RWPE1 (cell line): ENCODE measurements around the gene LRRC36.

Experiments
- CTCF ChIA-PET: fragments of 350-600 bp; sonication (Branson Sonifier 250); formaldehyde crosslinking; extraction: SDS; loops from one replicate; lab custom pipeline; 2021; lab: Yijun Ruan, JAX
- POLR2A ChIA-PET: fragments of 400-600 bp; formaldehyde crosslinking; extraction: SDS; loops from one replicate; lab custom pipeline; 2020; ENCODE audit warnings: antibody characterized with exemption; ENCODE audit not compliant: low non-redundant PET; lab: Yijun Ruan, JAX
- DNase-seq: peaks from one replicate; pipeline ENCODE4 v3.0.0; 2012; ENCODE audit warnings: low spot score
- H3K27ac ChIP-seq: fragments of 450-650 bp; 2 replicates; pipeline ENCODE4 v1.5.1; 2017
- CTCF ChIP-seq: fragments of 450-650 bp; conservative IDR thresholded peaks from 2 replicates; pipeline ENCODE4 v1.5.1; 2017; ENCODE audit warnings: low read depth, mild to moderate bottlenecking

LRRC36 gene

GRCh38 chr16:67421030-67421429, 94.4 kb downstream of the LRRC36 start:
- ChIA-PET POLR2A (no interaction called here), CTCF (interaction anchor here (0.6 kb wide), 1 partner anchor 73 kb away, joined by 3 read pairs; no protein-coding TSS in a partner anchor)
- TF ChIP-seq CTCF = no peak
- no peak overlapping the region for H3K27ac ChIP-seq
- DNase-seq = no peak

- no peak for DNase-seq
- ChIA-PET POLR2A (no interaction called here), CTCF (no interaction called here)
- no peak for TF ChIP-seq CTCF
- no peak overlapping the region for H3K27ac ChIP-seq
These were observed 96.4 kb downstream of the LRRC36 start for GRCh38 chr16:67423015-67423414.

GRCh38 chr16:67423611-67424260, 97.1 kb downstream of the LRRC36 start:
- ChIA-PET CTCF (interaction anchor here (0.7 to 1.1 kb wide), 3 partner anchors 42 to 73 kb away, joined by 3 to 6 read pairs (median 3); no protein-coding TSS in a partner anchor), POLR2A (no interaction called here)
- H3K27ac ChIP-seq = no peak overlapping the region

GRCh38 chr16:67424261-67424615, 97.6 kb downstream of the LRRC36 start:
- POLR2A ChIA-PET = no interaction called here

More at GRCh38 chr16:67423611-67424260, 97.1 kb downstream of the LRRC36 start:
- no peak for TF ChIP-seq CTCF
- DNase-seq = no peak

GRCh38 chr16:67425061-67425460, 98.4 kb downstream of the LRRC36 start:
- no peak for TF ChIP-seq CTCF
- ChIA-PET CTCF (interaction anchor here (0.6 to 1.2 kb wide), 5 partner anchors 9 to 1044 kb away, joined by 3 to 4 read pairs (median 3); partner anchors contain the start of gene ZDHHC1), POLR2A (no interaction called here)
- H3K27ac ChIP-seq = no peak overlapping the region
- no peak for DNase-seq

More at GRCh38 chr16:67424261-67424615, 97.6 kb downstream of the LRRC36 start:
- DNase-seq = no peak
- CTCF ChIA-PET = interaction anchor here (0.7 to 1.1 kb wide), 2 partner anchors 8 to 42 kb away, joined by 3 read pairs; partner anchors contain the start of gene ZDHHC1
- H3K27ac ChIP-seq = no peak overlapping the region
- no peak for TF ChIP-seq CTCF

- no peak for DNase-seq
- no peak overlapping the region for H3K27ac ChIP-seq
- POLR2A ChIA-PET = no interaction called here
- no peak for TF ChIP-seq CTCF
- CTCF ChIA-PET = interaction anchor here (0.6 to 1.2 kb wide), 3 partner anchors 147 to 1044 kb away, joined by 3 to 4 read pairs (median 3); no protein-coding TSS in a partner anchor
These were observed 99.0 kb downstream of the LRRC36 start for GRCh38 chr16:67425580-67425979.
